K562 (cell line): ENCODE results near the gene PPP1R1C. TPM values are rescaled to one million over a fixed set of nuclear protein-coding genes. Genes with fewer than 3 reads are reported as not detected.

Experiments used
- DPF2 ChIP-seq: fragments of 450-650 bp; IDR thresholded peaks from 2 replicates; pipeline ENCODE4 v1.6.1; 2016
- polyA plus RNA-seq, 8 experiments: library from polyadenylated mRNA; depleted of rRNA in 4 of 8; stranded (reverse) in 5 of 8; unstranded in 3 of 8; fragments of >200 nt; fragmentation: Nextera tagmentation in 2 of 8; fragmentation: Illumina TruSeq in 1 of 8; extraction: Ambion mirVana in 2 of 8; extraction: Trizol in 1 of 8; gene quantifications; 2 replicates each; pipeline versions ENCODE4 v1.2.1 to v1.2.3, GENCODE V29; 2011 to 2014; ENCODE audit warnings: inconsistent platforms in 1 of 8, missing spikeins in 1 of 8
- total RNA-seq, 7 experiments: library from RNA; depleted of rRNA in 6 of 7; stranded (reverse); fragments of >200 nt in 6 of 7; fragmentation: Illumina TruSeq in 2 of 7; extraction: Trizol in 2 of 7; gene quantifications; 2 replicates each; pipeline versions ENCODE4 v1.2.1 to v1.2.3, GENCODE V29; 2011 to 2021; ENCODE audit warnings: low replicate concordance in 1 of 7
- TF ChIP-seq, protein P1 (sequence below), 3 experiments: IDR thresholded peaks in 2 of 3; conservative IDR thresholded peaks in 1 of 3; 2 replicates each; pipeline ENCODE4 v1.5.1; 2011 to 2012; ENCODE audit warnings: low read length in 3 of 3, mild to moderate bottlenecking in 3 of 3, control low read depth in 2 of 3, improper control_type of control experiment in 1 of 3, inconsistent platforms in 1 of 3, low read depth in 1 of 3, mixed read lengths in 1 of 3, moderate library complexity in 1 of 3; ENCODE audit not compliant: insufficient read depth in 2 of 3
- TF ChIP-seq, protein P2 (sequence below): fragments of 200-800 bp; sonication (Bioruptor generic); IDR thresholded peaks from 2 replicates; pipeline ENCODE4 v1.6.1; 2017; ENCODE audit warnings: missing genetic modification characterization, missing compliant biosample characterization
- TF ChIP-seq, protein P3 (sequence below): fragments of 450-650 bp; formaldehyde crosslinking; IDR thresholded peaks from 2 replicates; pipeline ENCODE4 v1.4.0; 2020; ENCODE audit warnings: mild to moderate bottlenecking, moderate library complexity

Gene PPP1R1C
- total and polyA plus RNA-seq, 9 of the 15 experiments (the other 6 are each of a cell fraction or from before 2014, with no cell fraction given): 0.09 to 0.64 (median 0.40) TPM; not detected in 2

DNA sequence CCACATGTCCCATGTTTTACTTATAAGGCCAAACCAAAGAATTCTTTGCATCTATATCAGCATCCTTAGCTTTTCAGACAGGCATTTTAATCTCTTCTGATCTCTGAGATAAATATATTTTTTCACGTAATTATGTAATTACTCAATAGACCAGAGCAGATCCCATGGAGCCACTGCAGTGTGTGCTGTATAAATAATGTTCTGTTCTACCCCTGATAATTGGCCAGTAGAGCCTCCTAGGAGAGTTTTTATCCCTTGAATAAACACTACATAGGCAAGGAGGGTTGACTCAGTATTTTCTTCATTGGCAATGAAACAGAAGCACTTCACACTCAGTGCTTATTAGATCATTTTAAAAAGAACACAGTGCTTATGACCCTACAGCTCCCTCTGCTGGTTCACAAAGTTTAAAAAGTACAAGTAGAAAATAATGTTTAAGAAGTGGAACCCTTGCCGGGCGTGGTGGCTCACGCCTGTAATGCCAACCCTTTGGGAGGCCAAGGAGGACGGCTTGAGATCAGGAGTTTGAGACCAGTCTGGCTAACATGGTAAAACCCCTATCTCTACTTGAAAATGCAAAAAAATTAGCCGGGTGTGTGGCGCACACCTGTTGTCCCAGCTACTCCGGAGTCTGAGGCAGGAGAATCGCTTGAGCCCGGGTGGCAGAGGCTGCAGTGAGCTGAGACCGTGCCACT, 91.9 kb downstream of the PPP1R1C start (continued):
- TF ChIP-seq, protein P1, sequence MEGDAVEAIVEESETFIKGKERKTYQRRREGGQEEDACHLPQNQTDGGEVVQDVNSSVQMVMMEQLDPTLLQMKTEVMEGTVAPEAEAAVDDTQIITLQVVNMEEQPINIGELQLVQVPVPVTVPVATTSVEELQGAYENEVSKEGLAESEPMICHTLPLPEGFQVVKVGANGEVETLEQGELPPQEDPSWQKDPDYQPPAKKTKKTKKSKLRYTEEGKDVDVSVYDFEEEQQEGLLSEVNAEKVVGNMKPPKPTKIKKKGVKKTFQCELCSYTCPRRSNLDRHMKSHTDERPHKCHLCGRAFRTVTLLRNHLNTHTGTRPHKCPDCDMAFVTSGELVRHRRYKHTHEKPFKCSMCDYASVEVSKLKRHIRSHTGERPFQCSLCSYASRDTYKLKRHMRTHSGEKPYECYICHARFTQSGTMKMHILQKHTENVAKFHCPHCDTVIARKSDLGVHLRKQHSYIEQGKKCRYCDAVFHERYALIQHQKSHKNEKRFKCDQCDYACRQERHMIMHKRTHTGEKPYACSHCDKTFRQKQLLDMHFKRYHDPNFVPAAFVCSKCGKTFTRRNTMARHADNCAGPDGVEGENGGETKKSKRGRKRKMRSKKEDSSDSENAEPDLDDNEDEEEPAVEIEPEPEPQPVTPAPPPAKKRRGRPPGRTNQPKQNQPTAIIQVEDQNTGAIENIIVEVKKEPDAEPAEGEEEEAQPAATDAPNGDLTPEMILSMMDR (IDR thresholded peaks at IDR 0.05 in 2 of 3, conservative IDR thresholded peaks at IDR 0.05 in 1 of 3; ENCODE audit: insufficient read depth in 2 of 3, low read depth in 1 of 3, low read length in 3 of 3): peak; percentile 21 to 64 (median 59); a peak in 5 of 6 replicates
- TF ChIP-seq, protein P2, sequence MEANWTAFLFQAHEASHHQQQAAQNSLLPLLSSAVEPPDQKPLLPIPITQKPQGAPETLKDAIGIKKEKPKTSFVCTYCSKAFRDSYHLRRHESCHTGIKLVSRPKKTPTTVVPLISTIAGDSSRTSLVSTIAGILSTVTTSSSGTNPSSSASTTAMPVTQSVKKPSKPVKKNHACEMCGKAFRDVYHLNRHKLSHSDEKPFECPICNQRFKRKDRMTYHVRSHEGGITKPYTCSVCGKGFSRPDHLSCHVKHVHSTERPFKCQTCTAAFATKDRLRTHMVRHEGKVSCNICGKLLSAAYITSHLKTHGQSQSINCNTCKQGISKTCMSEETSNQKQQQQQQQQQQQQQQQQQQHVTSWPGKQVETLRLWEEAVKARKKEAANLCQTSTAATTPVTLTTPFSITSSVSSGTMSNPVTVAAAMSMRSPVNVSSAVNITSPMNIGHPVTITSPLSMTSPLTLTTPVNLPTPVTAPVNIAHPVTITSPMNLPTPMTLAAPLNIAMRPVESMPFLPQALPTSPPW: no peak
- TF ChIP-seq, protein P3, sequence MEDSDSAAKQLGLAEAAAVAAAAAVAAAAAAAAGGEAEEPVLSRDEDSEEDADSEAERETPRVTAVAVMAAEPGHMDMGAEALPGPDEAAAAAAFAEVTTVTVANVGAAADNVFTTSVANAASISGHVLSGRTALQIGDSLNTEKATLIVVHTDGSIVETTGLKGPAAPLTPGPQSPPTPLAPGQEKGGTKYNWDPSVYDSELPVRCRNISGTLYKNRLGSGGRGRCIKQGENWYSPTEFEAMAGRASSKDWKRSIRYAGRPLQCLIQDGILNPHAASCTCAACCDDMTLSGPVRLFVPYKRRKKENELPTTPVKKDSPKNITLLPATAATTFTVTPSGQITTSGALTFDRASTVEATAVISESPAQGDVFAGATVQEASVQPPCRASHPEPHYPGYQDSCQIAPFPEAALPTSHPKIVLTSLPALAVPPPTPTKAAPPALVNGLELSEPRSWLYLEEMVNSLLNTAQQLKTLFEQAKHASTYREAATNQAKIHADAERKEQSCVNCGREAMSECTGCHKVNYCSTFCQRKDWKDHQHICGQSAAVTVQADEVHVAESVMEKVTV: peak; percentile 51; the same call in 1 of the 2 replicates
- TF ChIP-seq DPF2: no peak
- TF ChIP-seq, all 486 proteins: peak for 6
